Anterior cingulate cortex (tissue), 58 donors: ENCODE measurements around the gene PIP5KL1.
"Not testable (repeated sequence)": the region's sequence is repeated elsewhere in the genome, so short reads cannot be mapped to it uniquely, and the experiment has no call there.

Source experiments
- DNase-seq, 58 donors: peaks; one replicate each; lab custom pipeline; 2025; lab: John Stamatoyannopoulos, UW

PIP5KL1 gene

DNA sequence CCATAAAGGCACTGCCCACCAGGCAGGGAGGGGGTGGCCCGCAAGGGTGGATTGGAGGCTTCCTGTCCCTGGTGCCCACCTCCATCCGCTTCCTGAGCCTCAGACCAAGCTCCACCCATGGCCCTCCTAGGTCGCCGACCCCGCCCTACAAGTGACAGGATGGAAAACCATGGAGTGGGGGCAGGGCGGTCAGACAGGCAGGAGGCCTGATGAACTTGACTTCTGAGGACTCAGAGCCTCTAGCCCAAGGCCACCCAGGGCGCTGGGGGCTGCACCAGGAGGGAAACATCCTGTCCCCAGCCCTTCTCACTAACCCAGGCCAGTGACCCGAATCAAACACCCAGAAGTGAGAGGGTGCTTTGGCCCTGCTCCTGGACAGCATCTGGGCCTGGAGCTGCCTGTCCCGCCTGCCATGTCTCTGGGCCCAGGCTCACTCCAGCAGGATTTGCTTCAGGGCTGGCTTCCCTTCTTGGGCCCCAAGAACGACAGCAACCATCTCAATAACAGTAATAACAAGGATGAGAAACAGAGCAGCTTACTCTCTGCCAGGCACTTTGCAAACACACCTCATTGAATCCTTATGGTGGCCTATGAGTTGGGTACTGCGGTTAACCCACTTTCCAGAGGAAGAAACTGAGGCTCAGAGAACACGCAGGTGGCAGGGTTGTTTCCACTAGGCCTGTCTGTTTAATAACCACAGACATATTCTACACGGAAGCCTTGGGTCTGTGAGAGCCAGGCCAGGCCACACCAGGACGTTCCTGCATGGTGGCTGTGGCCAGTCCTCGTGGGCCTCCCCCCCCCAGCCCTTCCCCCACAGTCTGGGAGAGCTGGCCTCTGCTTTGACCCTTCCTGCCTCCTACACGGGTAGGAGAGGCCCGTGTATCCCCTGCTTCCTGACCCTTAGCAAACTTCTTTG is 26.8 kb downstream of the PIP5KL1 start:
- peak in 1 of 58 donors; percentile 22 for DNase-seq

GRCh38 chr9:127899128-127899943 is 31.2 kb downstream of the PIP5KL1 start, which contains the start of gene ST6GALNAC6:
ST6GALNAC6 (minus strand) TSS chr9:127899603; CDS start chr9:127897981, 1,622 bp downstream.
- DNase-seq, result peak in 44 of 58 donors; percentile 26 to 75 (median 52)

GRCh38 chr9:127898433-127899127 is 32.0 kb downstream of the PIP5KL1 start:
- DNase-seq, result peak in 5 of 58 donors; percentile 27 to 58 (median 47)

DNA sequence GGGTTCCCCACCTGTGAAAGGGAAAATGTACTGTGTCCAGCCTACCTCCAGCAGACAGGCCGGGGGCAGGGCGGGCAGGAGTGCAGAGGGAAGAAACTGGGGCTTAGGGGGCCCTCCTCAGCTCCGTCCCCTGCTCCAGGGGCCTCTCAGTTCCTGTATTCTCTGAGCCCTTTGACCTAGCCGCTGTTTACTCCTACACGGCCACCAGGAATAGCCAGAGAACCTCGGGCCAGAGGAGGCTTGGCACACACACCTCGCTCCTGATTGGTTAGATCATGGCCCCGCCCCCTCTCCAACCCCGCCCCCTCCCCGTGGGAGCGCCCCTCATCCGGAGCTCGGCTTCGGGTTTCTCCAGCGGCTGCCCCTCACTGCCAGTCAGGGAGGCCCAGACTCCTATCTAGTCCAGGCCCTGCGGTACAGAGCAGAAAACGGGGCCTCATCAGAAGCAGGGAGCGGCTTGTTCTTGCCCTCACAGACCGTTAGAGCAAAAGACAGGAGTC is 33.3 kb downstream of the PIP5KL1 start:
- DNase-seq, result peak in 55 of 58 donors; percentile 30 to 88 (median 70)

DNA sequence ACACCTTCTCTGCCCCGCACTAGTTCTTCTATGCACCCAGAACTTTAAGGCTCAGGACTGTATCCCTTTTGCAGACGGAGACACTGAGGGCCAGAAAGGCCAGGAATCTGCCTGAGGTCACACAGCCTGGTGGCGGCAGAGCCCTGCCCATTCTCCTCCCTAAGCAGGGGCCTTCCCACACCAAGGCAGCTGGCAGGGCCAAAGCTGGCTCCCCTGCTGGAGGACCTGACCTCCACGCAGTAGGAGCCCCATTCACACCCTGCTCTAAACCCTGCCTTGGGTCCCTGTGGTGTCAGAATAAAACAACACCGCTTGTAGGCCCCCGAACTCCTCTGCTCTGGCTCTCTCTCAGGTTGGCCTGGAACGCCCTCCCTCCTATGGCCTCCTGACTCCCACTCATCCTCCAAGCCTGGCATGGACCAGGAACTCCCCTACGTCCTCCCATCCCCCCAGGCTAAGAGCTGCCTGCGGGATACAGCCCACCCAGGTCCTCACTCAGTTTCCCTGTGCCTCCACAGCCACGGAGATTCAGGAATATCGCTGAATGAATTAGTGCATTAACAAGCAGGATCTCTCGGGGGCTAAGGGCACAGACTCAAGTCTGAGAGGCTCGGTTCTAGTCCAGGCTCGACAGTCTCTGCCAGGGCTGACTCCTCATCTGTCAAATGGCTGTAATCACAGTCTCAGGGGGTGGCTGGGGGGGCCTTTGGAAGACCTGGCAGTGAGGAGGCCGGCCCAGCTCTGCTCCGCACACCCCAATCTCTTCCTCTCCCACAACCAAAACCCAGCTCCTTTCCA is 34.0 kb downstream of the PIP5KL1 start:
- DNase-seq, result no peak

GRCh38 chr9:127895811-127896210 is 34.8 kb downstream of the PIP5KL1 start:
- no peak for DNase-seq

GRCh38 chr9:127893392-127893791 is 37.2 kb downstream of the PIP5KL1 start:
- peak in 17 of 58 donors; percentile 15 to 78 (median 47) for DNase-seq

DNA sequence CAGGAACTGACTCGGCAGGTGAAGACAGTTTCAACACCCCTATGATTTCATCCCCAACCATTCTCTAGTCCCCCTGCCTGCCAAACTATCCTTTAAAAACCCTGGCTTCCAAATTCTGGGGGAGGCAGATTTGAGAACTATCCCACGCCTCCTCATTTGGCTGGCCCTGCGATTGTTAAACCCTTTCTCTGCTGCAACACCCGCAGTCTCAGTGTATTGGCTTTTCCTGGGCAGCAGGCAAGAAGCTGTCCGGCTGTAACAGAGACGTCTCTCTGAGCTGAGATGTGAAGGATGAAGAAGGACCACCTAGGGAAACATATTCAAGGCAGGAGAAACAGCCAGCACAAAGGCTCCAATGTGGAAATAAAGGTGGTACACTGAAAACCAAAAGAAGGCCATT is 37.7 kb downstream of the PIP5KL1 start:
- no peak for DNase-seq

GRCh38 chr9:127890053-127890452 is 40.5 kb downstream of the PIP5KL1 start:
- DNase-seq, result no peak

GRCh38 chr9:127887792-127888191 is 42.8 kb downstream of the PIP5KL1 start:
- no peak for DNase-seq

GRCh38 chr9:127886401-127886972 is 44.1 kb downstream of the PIP5KL1 start:
- DNase-seq, result no peak

DNA sequence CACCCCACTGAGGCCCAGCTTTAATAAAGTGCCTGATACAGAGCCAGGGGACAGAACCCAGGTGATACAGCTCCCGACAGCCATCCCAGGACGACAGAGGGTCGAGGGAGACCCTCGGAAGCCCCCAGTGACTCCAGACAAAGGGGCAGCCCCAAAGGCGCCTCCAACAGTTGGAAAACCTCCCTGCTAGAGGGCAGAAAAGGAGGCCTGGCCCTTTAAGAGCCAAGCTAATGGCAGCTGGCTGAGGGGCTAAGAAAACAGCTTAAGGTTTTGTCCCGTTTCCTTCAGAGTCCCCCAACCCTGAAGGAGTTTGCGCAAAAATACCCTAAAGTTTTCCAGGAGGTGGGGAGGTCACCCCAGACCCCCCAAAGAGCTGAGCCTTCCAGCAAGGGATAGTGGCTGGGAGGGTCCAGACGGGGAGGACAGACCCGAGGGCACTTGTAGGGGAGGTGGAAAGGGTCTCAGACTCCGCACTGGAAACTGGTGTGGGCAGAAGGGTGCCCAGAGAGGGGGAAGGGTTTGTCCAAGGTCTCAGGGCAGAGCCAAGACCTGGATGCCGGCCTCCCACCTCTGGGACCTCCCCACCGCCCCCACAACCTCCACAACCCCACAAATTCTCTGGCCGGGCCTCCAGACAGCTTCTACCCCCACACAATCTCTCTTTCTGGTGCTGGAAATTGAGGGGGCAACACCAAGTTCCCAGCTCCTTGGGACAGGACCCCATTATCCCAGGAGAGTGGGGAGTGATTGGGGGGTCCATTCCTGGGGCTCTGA is 44.9 kb downstream of the PIP5KL1 start:
- DNase-seq, result no peak

DNA sequence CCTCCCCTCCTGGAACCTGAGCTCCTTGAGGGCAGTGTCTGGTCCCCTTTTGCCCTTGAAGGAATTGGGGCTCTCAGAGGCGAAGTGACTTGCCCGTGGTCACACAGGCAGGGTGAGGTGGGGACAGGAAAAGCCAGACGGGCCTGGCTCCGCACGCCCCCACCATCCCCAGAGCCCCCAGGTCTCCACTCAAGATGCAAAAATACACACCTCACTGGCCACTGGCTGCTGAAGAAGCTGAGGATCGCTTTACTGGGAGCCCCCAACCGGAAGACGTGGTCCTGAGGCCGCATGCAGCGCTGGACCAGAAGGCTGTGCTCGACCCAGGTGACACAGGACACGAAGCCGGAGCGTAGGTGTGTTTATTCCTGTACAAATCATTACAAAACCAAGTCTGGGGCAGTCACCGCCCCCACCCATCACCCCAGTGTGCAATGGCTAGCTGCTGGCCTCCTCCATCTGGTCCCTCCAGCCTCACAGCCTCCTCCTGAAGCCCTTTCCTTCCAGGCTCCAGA is 45.5 kb downstream of the PIP5KL1 start:
- no peak for DNase-seq

DNA sequence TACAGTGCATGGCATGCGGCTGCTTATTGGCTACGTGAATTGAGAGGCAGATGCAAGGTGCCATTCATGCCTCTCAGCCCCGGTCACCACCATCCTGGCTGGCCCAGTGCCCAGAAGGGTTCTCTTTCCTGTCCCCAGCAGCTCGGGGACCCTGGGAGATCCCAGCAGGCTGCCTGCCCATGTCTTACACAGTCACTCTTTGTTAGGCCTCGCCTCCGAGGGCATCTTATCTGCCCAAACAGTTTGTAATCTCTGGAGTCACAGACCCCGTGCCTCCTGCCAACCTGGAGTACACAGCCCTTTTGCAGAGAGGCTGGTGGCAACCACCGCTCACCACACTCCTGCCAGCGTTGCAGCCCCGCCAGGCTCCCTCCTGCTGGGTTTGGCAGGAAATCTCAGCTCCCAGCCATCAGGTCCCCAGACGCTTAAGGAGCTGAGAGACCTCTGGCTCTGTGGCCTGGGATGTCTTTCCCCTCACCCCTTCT is 46.1 kb downstream of the PIP5KL1 start:
- peak in 15 of 58 donors; percentile 8 to 67 (median 37) for DNase-seq

DNA sequence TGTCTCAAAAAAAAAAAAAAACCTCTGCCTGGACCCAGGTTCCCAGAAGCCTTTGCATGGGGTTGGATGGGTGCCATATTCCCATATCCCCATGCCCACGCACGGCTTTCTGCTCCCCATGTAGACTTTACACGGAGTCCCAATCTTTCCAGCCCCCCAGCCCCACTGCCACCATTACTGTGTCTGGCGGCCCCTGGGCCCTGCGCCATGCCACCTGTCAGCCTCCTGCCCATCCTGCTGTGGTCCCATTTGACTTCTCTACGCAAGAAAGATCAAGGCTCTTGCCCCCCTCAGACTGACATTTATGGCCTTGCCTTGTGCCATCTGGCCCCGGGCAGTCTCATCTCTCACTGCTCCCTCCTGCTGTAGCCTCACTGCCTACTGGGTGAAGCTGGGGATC is 46.6 kb downstream of the PIP5KL1 start:
- DNase-seq, result no peak

DNA sequence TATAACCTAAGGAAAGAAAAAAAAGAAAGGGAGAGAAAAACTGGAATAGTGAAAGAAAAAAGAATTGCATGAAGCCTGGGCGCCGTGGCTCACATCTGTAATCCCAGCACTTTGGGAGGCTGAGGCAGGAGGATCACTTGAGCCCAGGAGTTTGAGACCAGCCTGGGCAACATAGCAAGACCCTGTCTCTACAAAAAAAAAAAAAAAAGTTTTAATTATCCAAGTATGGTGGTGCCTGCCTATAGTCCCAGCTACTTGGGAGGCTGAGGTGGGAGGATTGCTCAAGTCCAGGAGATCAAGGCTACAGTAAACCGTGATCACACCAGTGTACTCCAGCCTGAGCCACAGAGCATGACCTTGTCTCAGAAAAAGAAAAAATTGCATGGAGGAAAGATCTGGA is 48.9 kb downstream of the PIP5KL1 start:
- DNase-seq, result not testable (repeated sequence)

GRCh38 chr9:127880143-127880542 is 50.4 kb downstream of the PIP5KL1 start:
- DNase-seq, result no peak
